ENCODE data around the gene CTAG1A.
"Not testable (repeated sequence)": the region's sequence is repeated elsewhere in the genome, so short reads cannot be mapped to it uniquely, and the experiment has no call there.

The CTAG1A gene

GRCh38 chrX:154620767-154621414, 36.0 kb downstream of the CTAG1A start:
- not testable (repeated sequence) for DNase-seq

DNA sequence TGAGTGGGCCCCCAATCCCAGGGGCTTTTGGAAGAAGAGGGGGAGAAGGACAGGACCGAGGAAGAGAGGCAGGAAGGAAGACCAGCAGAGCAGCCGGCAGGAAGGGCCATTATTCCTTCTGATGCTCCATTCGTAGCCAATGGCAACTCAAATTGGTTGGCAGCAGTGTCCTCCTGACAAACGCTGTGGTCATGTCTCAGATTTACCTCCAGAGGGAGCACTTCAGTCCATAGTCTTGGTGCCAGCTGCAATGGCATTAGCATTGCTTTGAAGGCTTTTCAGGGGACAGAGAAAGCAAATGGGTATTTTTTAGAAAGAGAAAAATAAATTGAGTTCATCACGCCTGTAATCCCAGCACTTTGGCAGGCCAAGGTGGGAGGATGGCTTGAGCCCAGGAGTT, 44.0 kb downstream of the CTAG1A start:
- not testable (repeated sequence) for DNase-seq

DNA sequence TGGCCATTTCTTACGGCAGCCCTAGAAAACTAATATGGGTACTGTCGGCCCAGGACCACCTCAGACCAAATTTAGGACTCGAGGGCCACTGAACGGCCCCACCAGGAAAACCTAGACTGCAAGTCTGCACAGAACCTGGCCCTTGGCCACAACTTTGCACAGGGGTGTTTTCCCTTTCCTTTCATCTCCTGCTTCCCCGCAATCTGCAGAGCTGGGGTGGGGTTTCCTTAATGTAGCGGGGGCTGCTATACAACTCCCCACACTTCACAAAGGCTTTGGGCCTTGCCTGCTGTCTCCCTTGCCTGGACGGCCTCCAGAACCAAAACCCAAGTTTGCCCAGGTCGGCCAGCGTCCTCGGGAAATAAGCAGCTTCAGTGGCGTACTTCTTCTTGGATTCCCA, 46.0 kb downstream of the CTAG1A start:
- not testable (repeated sequence) for DNase-seq

DNA sequence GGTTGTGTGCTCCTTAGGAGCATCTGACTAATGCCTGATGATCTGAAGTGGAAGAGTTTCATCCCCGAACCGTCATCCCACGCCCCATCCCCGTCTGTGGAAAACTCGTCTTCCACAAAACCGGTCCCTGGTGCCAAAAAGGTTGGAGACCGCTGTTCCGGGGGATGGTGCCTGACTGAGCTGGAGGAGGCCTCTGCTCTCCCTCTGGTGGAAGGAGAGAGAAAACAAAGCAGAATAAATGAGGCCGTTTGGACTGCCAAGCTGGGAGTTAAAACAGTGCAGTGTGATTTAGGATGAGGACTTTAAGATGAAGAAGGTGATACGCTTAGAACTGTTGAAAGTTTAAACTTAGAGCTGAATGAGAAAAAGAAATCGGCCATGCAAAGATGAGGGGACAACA, 48.7 kb downstream of the CTAG1A start:
- not testable (repeated sequence) for DNase-seq

Data from NCI-H748 treated with DMSO at 0.1 percent for 48 hours (cell line).